NOMO-1 treated with DMSO at 0.1 percent for 48 hours (cell line): ENCODE measurements around the gene HOXA7.

Source experiments
- DNase-seq: peaks from one replicate; lab custom pipeline; 2025; ENCODE audit not compliant: unreplicated experiment; lab: John Stamatoyannopoulos, UW

Gene HOXA7

DNA sequence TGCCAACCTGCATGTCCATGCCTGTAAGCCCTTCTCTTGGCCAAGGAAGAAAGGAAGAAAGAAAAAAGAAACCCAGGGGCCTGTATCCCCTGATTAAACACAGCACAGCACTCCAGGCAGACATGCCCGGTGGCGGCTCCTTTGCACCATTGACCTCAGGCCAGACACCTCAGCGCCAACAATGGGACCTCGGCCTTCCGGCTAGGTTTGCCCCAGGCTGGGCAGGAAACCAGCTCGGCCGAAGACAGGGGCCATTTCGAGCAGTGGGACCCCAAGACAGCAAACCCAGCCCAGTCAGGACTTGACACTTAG, 14.8 kb upstream of the HOXA7 start:
- DNase-seq = no peak

DNA sequence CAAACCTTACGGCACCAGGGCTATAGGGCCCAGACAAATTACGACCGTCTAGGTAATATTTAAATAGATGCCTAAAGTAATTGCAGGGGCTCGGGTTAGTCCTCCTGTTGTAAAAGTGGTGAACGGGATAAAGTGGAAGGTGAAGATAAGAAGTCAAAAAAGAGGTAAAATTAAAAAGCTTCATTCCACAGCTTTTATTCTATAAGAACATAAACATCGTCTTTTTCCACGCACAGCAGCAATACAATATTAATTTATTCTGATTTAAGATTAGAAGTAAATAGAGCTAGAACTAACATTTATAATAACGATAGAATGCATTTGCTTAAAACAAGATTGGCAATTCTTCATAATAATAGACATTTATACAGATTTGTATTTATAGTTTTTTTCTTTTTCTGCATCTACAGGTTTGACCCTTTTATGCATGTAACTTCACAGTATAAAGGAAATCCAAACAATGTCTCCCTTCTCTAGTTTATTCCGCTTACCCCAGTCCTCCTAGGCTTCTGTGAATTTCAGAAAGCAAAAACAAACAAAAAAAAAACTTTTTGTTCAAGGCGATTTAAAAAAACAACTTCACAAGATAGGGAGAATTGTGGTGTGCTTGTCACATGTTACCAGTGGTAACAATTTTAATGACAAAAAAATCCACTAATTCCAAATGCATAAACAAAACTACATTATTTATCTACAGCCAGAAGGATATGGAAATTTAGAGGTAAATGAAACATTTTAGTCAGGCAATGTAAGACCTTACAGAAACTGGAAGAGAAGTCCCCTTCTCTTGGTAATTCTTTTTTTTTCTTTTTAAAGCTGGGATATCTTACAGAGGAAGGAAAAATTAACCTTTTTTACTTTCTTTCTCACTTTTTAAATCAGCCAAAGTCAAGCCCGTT, 14.2 kb upstream of the HOXA7 start:
- no peak for DNase-seq

DNA sequence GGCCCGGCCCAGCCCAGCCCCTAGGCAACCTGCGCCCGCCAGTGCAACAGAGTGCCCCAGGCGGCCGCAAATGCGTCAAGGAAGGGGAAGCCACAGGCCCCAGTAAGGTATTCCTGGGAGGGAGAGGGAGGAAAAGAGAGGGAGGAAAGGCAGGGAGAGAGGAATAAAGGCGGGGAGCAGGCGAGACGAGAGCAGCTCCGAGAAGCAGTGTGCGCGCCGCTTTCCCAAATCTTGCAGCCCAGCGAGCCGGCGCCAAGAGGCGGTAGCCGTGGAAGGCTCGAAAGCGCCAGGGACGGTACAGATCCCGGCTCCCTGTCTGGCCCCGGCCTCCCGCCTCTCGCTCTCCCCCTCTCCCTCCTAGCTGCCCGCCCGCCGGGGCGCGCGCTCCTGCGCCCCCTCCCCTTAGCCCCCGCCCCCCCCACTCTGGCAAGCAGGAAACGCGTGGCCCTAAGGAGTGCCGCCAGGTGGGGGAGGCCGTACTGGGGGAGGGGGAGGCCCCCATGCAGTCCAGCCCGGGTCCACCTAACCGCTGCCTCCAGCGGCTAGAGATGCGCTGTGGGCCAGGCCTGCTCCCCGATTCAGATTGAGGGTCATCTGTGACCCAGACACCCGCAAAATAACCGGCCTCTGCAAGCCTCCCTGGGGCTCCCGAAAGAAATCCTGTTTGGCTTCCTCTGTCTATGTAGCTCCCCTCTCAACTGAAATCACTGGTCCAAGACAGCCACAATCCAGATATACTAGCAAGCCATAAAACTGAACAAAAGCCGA, 13.4 kb upstream of the HOXA7 start:
- DNase-seq = no peak

DNA sequence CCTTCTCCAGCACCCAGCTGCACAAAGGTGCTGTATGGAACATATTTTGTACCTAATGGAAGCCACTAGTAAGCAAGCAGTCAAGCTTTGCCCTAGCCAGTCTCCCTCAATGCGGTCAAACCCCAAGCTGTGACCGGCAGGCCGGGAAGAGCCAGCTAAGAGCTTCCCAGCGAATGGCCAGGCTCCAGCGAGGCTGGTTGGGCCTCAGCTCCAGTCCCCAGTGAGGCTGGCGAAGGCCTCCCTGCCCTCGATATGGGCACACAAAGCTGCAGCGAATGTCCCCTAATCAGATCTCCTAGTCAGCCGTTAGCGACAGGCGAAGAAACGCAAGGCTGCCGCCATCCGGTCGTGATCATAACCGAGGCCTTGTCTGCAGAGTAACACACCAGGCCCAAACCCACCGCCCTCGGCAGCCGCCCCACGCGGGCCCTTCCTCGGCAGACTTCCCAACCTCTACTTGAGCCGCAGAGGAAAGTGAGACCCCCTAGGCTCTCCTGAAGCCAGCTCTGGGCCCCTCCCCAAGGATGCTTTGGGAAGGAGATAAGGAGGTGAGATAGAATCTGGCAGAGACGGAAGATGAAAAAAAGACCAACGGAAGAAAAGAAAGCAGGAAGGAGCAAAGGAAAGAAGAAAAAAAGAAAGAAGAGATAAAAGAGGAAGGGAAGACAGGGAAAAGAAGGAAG, 11.9 kb upstream of the HOXA7 start:
- DNase-seq = peak; percentile 69

DNA sequence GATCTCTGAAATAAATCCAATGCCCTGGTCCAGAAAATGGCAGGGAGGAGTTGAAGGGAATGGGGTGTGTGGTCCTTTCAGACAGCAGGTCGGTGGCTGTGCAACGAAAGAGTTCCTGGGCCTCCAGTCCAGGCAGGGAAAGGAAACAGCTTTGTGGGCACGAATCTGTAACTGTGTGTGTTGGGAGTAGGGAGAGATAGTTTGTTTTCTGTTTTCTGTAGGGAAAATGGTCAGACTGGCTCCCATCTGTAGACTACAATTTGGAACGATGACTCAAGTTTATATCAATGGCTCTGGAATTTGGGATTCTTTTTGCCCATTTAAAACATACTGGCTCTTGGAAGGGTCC, 11.4 kb upstream of the HOXA7 start:
- no peak for DNase-seq

DNA sequence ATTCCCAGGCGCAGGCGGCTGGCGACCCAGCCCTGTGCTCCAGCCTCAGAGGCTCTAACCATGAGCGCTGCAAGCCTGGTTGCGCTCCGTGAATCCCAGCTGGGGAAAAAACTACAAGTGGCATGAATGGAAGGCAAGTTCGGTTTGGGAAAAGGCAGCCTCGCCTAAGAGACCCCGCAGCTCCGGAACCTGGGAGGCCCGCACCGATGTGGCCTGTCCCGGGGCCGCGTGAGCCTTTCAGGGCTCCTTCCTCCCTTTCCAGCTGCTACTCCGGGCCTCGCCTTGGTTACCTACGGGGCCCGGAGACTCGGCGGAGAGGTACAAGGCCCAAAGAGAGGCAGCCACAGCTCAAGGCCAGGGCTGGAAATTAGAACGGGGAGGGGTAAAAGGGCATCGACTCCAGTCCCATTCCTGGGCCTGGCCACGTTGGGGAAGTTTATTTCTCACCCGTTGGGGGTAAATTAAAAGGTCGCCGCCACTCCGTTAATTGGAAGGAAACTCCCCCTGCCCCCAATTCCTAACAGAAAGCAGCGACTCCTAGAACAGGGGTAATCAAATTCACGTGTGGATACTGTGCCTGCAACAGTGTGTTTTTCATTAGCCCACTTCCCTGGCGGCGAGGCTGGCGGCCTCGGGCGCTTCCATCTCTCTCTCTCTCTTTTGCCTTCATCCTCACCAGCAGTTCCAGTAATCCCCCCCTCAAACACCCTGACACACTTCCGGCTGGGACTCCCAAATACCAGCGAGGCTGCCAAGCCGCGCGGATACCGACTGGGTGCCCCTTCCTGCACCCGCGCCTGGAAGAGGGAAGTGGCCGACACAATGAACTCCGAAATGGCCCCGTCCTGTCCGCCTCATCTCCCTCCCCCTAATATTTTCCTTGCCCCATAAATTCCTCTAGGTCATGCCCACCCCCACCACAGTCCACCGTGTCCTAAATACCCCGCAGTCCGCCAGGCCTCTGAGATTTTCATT, 10.3 kb upstream of the HOXA7 start:
- no peak for DNase-seq

DNA sequence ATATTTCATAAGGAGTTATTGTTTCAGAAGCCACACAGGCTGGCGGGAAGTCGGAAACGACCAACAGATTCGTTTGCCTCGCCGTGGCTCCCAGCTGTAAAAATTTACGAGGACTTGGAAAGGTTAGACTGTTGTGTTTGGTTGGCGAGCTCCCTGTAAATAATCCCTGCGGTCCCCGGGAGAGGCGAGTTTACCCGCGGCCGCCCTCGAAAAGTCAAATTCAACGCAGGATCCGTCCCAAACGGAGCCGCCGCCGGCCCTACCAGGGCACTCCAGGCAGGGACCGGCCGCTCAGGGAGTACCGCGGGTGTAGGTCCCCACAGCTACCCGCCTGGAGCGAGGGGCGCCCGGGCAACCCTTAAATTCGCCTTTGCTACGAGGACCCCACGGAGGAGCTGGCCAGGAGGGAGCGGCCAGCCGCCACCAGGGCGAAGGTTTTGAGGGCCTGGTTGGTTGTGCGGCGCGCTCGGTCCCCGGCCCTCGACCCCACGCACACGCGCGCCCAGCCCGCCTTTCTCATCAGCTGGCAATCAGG, 9.6 kb upstream of the HOXA7 start:
- no peak for DNase-seq

DNA sequence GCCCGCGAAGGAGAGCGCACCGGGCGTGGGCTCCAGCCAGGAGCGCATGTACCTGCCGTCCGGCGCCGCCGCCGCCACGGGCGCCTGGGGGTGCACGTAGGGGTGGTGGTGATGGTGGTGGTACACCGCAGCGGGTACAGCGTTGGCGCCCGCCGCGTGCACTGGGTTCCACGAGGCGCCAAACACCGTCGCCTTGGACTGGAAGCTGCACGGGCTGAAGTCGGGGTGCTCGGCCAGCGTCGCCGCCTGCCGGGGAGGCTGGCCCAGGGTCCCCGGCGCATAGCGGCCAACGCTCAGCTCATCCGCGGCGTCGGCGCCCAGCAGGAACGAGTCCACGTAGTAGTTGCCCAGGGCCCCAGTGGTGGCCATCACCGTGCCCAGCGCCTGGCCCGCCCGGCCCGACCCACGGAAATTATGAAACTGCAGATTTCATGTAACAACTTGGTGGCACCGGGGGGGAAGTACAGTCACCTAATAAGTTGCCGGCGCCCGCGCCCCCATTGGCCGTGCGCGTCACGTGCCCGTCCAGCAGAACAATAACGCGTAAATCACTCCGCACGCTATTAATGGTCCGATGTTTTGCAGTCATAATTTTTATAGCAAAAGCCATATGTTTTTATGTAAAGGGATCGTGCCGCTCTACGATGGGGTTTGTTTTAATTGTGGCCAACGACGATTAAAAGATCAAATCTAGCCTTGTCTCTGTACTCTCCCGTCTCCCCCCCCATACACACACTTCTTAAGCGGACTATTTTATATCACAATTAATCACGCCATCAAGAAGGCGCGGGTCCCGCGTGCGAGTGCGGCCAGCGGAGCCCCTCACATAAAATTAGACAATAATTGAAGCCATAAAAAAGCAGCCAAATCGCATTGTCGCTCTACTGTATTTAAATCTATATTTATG, 8.9 kb upstream of the HOXA7 start, which contains the start of gene HOXA9:
Gene HOXA9 (minus strand): TSS at position 449 of the 907 bp plus-strand sequence. CDS start 80 bp downstream, at position 369.
- peak; percentile 88 for DNase-seq

DNA sequence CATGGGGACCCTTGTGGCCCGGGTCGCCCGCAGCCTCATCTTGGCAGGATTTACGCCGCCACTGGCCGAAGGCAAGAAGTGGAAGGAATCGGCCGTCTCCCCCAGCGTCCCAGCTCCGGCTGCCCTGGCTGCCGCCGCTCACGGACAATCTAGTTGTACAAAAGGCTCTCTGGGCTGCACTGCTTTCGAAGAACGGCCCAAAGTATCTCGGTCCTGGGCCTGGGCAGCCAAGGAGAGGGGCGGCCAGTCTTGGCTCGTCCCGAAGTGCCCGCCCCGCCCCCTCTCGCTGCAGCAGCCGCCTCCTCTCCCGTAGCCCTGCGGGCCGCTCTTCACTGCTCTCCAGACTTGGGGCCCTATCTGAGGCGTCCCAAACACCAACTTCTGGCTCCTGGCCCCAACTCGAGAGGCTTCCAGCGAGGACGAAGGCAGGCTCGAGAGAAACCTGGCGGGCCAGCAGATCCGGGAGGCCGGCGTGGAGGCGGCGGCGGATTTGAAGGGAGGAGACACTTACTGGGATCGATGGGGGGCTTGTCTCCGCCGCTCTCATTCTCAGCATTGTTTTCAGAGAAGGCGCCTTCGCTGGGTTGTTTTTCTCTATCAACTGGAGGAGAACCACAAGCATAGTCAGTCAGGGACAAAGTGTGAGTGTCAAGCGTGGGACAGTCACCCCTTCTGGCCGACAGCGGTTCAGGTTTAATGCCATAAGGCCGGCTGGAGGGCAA, 8.1 kb upstream of the HOXA7 start:
- DNase-seq = no peak

DNA sequence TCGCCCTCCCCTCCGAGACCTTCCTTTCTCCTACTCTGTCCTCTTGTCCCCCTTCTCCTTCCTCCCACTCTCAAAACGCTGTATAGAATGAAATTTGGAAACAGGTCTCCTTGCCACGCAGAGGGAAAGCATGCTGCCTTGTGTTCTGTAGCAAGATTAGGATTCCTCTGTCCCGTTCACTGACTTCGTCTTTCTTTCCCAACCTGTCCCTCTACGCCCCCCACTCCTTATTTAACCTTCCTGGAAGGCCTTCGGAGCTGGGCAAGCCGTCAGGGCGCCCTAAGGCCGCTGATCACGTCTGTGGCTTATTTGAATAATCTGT, 7.5 kb upstream of the HOXA7 start:
- DNase-seq = no peak

DNA sequence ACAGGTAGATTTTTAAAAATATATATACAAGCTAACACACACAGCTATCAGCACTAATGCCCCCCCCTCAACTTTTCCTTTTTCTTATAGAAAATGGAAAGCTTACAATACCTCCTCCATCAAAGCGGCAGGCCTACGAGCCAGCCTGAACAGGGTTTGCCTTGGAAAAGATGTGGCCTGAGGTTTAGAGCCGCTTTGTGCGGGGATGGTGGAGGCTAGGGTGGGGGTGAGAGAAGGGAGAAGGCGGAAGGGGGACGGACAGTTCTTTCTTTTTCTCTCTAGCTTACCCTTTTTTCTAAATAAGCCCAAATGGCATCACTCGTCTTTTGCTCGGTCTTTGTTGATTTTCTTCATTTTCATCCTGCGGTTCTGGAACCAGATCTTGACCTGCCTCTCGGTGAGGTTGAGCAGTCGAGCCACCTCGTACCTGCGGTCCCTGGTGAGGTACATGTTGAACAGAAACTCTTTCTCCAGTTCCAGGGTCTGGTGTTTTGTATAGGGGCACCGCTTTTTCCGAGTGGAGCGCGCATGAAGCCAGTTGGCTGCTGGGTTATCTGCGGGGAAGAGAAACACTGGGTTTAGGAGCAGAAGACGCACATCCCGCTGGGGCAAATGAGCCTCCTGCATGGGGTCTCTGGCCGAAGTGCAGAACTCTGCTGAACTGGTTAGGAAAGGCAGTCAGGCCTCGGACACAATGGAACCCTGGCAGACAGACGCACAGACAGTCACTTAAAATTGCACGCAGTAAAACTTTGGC, 7.0 kb upstream of the HOXA7 start:
- DNase-seq = no peak

DNA sequence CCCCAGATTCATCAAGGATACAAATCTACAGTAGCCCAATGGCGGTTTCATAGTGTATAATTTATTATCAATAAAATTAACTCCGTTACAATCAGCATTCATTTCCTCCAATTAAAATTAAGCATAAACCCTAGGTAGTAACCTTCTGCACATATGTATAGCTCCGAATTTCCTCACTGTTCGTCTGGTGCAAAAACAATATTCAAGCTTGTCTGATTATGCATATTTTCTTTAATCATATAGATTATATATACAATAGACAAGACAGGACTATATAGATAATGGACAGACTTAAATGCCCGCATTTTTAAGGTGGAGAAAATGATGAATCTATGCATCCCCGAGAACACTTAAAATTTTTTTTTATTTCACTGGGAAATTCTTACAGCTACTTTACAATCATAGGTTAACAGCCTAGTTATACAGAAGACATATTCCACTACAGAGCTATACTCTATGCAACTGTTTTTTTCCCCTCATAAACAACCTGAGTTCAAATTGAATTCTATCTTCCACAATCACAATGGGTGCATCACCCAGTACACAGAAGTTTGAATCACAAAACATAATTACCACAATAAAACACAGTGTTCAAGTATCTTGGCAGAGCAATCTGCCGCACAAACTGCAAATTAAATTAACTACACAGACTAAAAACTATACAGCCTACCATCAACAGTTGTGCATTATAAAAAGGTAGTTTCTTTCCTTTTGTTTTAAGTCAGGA, 6.2 kb upstream of the HOXA7 start:
- no peak for DNase-seq

DNA sequence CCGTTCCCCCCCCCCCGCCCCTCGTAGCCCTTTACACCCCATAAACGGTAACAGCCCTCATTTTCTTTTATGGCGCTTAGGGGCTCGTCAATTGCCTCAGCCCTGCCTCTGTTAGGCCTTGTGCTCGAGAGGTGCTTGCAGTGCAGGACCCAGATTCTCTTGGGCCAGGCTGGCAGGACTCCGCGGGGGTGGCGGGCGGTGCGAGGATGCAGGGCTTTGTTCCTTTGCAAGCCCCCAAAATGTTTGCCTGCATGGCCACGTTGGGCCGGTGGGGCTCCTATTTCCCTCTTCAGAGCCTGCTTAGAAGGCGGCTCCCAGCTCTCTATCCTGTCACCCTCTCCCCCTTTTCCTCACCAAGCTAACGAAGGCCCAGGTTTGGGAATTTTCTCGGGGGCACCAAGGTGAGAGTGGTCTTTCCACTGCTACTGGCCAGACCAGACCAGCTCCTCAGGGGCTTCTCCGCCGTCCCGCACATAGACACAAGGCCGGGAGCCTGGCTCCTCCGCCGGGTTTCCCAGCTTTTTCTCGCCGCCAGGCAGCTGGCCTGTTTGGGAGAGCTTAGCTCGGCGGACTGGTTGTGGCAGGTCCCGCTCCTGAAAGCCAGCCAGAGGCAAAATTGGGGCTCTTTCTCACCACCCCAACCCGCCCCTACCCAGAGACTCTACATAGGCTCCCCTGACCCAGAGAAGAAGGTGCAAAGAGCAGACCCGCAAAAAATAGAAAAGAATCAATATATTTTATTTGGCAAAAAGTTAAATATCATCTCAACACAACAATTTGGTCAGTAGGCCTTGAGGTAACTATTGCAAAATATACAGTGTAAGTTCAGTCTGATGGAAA, 5.5 kb upstream of the HOXA7 start:
- no peak for DNase-seq

DNA sequence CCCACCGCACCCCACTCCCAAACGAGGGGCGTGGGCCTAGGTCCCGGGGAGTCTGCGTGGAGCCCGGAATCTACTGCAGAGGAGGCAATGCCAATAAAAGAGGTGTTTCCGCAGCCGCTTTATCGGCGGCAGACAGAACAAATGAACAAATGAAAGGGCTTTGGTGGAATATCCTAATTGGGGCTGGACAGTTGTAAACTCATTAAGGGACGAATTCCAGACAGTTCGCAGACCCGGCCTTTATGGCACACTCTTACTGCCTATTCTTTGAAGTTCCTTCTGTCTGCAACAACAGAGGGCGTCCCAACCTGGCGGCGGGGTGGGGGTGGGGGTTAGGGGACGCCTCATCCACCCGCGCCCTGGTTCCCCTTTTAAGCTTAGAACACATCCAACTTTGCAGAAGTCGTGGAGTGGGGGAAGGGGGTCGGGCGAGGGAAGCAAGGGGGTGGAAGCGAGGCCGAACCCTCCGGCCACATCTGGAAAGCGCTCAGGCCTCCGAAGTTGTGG, 4.8 kb upstream of the HOXA7 start:
- DNase-seq = peak; percentile 84

DNA sequence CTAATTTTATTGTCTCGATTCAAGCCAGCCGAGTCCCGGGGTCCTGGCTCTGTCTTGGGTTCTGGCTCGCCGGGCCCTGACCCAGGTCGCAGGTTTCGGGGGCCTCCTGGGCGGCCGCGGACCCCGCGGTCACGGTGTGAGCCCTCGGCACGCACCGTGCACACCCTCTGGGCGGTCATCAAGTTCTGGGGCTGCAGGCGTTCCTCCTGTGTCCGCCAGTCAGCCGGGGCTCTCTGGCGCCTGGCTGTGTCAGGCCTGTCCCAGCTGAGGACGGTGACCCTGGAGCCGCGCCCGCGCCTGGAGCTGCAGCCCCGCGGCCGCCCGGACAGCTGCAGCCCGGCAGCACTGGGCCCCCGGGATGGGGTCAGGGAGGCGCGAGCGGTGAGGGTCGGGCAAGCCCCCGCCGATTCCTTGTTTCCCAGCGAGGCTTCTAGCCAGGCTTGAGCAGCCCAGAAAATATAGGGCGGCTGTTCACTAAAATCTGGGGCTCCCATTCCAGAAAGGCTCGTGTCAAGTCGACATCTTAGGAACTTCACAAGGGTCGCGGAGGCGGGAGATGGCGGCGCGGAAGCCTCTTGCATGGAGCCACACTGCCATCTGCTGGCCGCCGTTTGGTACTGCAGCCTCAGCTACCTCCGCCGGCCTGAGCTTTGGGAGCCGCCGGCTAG, 4.2 kb upstream of the HOXA7 start:
- peak; percentile 83 for DNase-seq

DNA sequence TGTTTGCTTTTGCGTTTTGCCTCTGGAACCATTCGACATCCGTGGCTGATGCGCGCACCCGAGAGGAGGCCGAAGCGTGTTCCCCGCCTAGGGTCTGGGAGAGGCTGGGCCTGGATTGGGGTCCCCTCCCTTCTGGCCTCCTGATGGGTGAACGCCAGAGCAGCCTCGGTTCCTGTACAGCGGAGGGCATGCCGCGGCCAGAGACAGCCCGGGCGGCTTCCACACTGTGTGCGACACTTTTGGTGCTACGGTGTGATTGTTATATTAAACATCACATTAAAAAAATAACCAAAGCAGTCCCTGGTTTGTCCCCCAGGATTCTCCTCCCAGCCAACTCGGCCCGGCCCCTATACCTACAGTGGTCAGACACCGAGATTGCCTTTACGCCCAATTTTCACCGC, 3.7 kb upstream of the HOXA7 start:
- no peak for DNase-seq
